Stimulated activated CD4-positive, alpha-beta T cell treated with anti-CD3 and anti-CD28 coated beads, Interleukin-2, amount 100 ng/mL, for 48 hours (primary cell): ENCODE data around the gene HNRNPM.

Source experiments
- DNase-seq, 2 donors: peaks; one replicate each; pipeline ENCODE4 v3.0.0-alpha.2; 2020

HNRNPM gene

GRCh38 chr19:8460516-8461298 is 15.9 kb downstream of the HNRNPM start:
- DNase-seq = no peak

- DNase-seq = no peak
Measured at GRCh38 chr19:8461376-8461775, 16.6 kb downstream of the HNRNPM start.

GRCh38 chr19:8461891-8462290 is 17.1 kb downstream of the HNRNPM start:
- DNase-seq = no peak

- no peak for DNase-seq
Measured at GRCh38 chr19:8462571-8462970, 17.8 kb downstream of the HNRNPM start.

GRCh38 chr19:8463365-8463764 is 18.6 kb downstream of the HNRNPM start:
- DNase-seq = no peak

- DNase-seq = no peak
Measured at GRCh38 chr19:8466018-8466417, 21.2 kb downstream of the HNRNPM start.

GRCh38 chr19:8468124-8468523 is 23.3 kb downstream of the HNRNPM start:
- no peak for DNase-seq

- no peak for DNase-seq
Measured at GRCh38 chr19:8468761-8469373, 24.1 kb downstream of the HNRNPM start.

GRCh38 chr19:8469613-8470368 is 25.0 kb downstream of the HNRNPM start:
- DNase-seq = no peak

- DNase-seq = no peak
Measured at GRCh38 chr19:8473648-8474476, 29.1 kb downstream of the HNRNPM start.

- no peak for DNase-seq
Measured at GRCh38 chr19:8475005-8475404, 30.2 kb downstream of the HNRNPM start.

GRCh38 chr19:8476524-8476923 is 31.7 kb downstream of the HNRNPM start:
- no peak for DNase-seq

GRCh38 chr19:8477889-8478288 is 33.1 kb downstream of the HNRNPM start:
- no peak for DNase-seq

GRCh38 chr19:8478598-8478997 is 33.8 kb downstream of the HNRNPM start:
- DNase-seq = no peak

GRCh38 chr19:8481201-8481600 is 36.4 kb downstream of the HNRNPM start:
- no peak for DNase-seq

GRCh38 chr19:8481616-8482015 is 36.8 kb downstream of the HNRNPM start:
- no peak for DNase-seq

- DNase-seq = no peak
Measured at GRCh38 chr19:8482696-8483095, 37.9 kb downstream of the HNRNPM start.

GRCh38 chr19:8483165-8483564 is 38.4 kb downstream of the HNRNPM start:
- no peak for DNase-seq

- no peak for DNase-seq
Measured at GRCh38 chr19:8484331-8484894, 39.6 kb downstream of the HNRNPM start.

- no peak for DNase-seq
Measured at GRCh38 chr19:8485561-8486371, 41.0 kb downstream of the HNRNPM start.

GRCh38 chr19:8486661-8487136 is 41.9 kb downstream of the HNRNPM start:
- DNase-seq = no peak
